Hematopoietic multipotent progenitor cell treated with erythropoietin and hydrocortisone succinate and interleukin-3 and kit ligand, for 6 days (in vitro differentiated cells): Measurements from ENCODE around the gene ZBTB20.

Experiments used
- DNase-seq: peaks from one replicate; pipeline ENCODE4 v3.0.0-alpha.2; 2015

The ZBTB20 gene

GRCh38 chr3:114903213-114903612 lies 243.9 kb downstream of the ZBTB20 start:
- DNase-seq: peak; percentile 87

DNA sequence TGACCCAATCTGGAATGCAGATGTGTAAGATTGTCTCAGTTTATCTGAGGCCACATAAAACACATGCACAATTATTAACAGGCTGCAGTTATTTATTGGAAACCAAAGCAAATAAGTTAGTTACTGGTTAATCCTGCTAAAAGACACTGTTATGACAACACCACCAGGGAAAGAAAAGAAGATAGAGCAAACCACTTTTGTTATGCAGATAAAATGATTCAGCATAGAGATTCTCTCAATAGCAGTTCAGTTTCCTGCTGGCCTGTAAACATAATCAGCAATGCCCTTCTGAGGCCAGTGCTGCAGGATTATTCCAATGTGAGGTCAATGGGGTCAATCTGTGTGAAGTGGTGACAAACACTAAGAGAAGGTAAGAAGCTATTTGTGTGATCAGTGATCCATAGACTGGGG lies 244.4 kb downstream of the ZBTB20 start:
- peak; percentile 59 for DNase-seq

DNA sequence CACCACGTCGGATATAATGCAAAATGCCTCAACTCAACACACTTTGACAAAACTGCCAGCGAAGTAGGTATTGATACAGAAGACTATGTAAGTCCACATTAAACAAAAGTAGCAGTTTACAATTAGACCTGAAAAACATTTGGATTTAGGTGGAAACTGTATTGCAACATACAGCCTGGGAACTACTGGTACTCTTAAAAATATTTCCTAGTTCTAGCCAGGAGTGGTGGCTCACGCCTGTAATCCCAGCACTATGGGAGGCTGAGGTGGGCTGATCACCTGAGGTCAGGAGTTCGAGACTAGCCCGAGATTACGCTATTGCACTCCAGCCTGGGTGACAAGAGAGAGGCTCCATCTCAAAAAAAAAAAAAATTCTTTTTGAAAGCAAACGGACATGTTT lies 246.2 kb downstream of the ZBTB20 start:
- peak; percentile 19 for DNase-seq

- DNase-seq: peak; percentile 46
Observed at GRCh38 chr3:114899186-114899931, 247.7 kb downstream of the ZBTB20 start.

- no peak for DNase-seq
Observed at GRCh38 chr3:114896978-114897377, 250.1 kb downstream of the ZBTB20 start.

DNA sequence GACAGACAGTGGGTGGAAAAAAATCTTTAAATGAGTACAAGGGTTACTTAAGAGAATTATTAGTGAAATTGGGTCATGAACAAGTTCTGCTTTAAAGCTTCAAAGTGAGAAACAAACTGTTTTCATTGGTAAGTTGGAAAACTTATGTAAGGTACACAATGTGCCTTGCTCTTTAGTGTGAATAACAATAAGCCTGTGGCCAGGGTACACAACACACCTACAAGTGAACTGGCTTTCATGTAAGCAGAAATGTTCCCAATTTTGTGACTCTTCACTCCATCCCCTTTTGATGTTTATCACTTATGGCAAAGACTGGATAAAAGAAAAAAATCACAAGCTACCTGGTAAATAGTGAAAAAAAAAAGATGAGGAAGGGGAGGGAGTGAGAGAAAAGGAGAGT lies 253.7 kb downstream of the ZBTB20 start:
- no peak for DNase-seq

DNA sequence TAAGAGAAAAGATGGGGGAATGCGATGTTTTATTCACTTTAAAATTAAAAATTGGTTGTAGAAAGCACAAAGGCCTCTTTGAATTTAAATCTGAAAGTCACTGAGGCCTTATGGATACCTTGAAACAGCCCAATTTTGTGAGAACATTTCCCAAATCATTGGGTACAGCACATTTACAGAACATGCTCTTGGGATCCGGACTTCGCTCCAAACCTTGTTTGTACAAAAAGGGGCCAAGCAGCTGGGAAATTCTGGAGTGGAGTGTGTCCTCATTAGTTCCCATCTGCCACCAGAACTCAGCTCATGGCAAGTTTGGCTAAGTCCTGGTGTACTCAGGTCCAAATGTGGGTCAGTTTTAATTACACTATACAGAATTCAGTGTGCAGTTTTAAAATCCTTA lies 254.2 kb downstream of the ZBTB20 start:
- no peak for DNase-seq

- DNase-seq: peak; percentile 64
Observed at GRCh38 chr3:114892131-114892879, 254.8 kb downstream of the ZBTB20 start.

DNA sequence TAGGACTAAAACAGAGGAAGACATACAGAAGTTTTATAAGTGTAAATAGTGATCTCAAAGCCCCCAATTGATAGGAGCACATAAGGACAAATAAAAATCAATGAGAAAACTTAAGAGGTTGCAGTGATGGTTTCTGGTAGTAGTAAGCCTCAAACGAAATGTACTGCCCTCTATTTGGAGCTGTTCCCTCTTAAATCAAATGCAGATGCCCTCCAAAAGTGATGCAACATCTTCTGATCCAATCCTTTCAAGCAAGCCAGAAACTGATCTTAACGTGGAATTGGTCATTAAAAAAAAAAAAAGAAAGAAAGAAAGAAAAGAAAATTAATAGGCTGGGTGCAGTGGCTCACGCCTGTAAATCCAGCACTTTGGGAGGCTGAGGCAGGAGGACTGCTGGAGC lies 259.3 kb downstream of the ZBTB20 start:
- no peak for DNase-seq

DNA sequence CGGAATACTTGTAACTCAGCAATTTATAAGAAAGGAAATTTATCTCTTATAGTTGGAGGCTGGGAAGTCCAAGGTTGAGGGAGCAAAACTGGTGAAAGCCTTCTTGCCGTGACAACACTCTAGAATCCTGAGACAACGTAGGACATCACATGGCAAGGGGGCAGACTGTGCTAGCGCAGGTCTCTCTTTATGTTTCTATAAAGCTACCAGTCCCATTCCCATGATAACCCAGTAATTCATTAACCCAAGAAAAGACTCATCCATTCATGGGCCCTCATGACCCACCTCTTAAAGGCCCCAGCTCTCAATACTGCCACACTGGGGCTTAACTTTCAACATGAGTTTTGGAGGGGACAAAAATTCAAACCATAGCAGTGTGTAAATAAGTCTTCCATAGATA lies 260.2 kb downstream of the ZBTB20 start:
- no peak for DNase-seq

- no peak for DNase-seq
Observed at GRCh38 chr3:114884213-114884923, 262.7 kb downstream of the ZBTB20 start.

- DNase-seq: no peak
Observed at GRCh38 chr3:114880078-114880477, 267.0 kb downstream of the ZBTB20 start.

DNA sequence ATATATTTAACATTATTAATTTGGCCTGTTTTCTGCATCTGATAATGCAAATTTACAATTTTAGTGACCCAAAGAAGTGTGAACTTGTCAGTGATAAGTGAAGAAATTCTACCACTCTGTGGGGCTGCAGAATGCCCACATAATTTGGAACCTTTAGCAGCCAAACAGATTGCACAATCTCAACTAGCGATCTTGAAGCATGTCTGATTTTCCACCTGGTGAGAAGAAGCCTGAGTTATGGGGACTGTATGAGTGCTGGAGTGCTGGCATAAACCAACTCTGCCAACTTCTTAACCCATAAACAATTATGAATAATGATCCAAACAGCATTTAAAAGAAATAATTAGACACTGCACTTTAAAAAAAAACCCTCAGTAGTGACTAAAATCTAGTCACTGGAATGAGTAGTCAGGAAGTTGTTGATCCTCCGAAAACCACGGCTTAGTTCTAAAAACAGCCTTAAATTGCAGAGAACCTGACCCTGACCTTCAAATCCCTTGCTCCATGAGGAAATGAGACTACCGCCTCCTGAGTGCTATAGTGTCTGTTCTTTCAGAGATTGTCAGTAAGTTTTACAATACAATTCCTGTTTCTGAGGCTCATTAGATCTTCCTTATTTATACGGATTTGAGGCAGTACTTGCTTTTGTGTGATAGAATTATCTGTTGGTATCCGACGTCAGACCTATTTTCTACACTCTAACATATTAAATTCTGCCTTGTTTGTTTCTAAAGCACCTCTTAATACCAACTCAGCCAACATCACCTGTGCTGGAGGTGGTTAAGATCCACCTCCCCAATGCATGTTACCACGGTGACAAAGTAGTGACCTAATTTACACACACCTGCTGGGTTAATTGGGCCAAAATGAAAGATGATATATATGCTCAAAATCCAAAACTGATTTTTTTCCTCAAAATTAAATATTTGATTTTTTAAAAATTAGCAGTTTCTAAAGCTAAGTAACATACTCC lies 267.7 kb downstream of the ZBTB20 start:
- no peak for DNase-seq

GRCh38 chr3:114878114-114878839 lies 268.8 kb downstream of the ZBTB20 start:
- no peak for DNase-seq

- no peak for DNase-seq
Observed at GRCh38 chr3:114877378-114878113, 269.5 kb downstream of the ZBTB20 start.

- no peak for DNase-seq
Observed at GRCh38 chr3:114874522-114874971, 272.5 kb downstream of the ZBTB20 start.

DNA sequence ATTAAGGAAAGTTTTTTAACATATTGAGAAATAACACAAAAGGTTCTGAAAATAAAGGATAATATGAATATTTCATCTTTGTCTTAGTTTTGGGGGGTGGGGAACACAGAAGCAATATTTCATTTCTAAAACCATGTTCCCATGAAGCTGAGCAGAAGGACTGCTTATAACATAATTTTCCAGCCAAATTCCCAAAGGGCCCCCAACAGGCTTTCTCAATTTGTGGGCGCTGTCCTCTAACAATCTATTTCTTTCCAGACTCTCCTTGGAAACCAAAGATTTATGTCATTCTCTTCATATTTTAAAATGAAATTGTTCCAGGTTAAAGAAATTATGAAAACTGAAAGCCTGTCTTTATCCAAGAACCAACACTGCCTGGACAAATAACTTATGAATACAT lies 273.5 kb downstream of the ZBTB20 start:
- DNase-seq: no peak

GRCh38 chr3:114872588-114872987 lies 274.5 kb downstream of the ZBTB20 start:
- no peak for DNase-seq

DNA sequence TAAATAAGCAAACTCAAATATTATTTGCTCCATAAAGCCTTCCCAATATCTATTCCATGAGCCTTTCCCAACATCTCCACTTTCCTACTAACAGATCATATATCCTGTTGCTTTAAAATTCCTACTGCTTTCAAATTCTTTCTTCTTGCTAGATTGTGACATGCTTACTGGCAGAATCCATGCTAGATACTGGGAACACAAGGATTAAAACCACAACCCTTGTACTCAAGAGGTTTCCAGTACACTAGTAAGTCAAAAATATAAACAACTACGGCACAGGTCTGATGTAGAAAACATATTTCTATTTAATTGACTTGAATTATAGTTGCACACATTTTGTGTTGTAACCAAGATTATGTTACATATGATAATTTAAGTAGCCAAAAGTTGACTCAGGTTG lies 275.0 kb downstream of the ZBTB20 start:
- no peak for DNase-seq

DNA sequence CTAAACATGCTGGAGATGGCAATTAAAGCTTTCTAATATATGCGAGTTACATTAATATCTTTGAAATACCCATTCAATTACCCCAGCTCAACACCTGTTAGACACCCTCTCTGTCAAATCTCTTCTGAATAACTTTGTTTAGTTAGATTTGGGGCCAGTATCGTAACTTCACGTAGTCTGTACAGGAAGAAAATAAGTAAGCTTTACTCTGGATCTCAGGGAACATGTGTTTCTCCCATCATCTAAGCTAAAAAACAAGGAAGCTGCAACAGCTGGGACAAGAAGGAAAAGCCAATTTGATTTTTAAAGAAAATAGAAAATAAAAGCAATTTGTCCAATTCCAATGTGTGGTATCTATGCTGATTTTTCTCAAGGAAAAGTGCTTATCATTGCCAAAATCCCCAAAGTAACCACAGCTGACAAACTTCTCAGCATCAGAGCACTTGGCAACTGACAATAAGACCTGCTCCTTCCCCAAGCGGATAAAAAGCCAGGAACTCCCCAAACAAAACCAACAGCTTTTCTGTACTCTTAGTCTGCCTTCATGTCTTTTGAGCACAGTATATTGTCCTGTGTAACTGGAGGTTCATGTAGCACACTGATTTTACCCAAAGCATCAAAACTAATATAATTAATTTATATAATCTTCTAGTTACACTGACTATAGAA lies 279.1 kb downstream of the ZBTB20 start:
- no peak for DNase-seq
